ENCODE measurements around the gene UTP4.

- TF ChIP-seq CTCF (IDR thresholded peaks at IDR 0.05): no peak
- no peak for TF ChIP-seq POLR2A (IDR thresholded peaks at IDR 0.05)
Measured at GRCh38 chr16:69165584-69165983, 33.1 kb downstream of the UTP4 start.

Data from heart left ventricle (tissue), 13 donors.